Left lung (tissue), 10 donors: ENCODE measurements around the gene EFCAB14. TPM values are rescaled to one million over a fixed set of nuclear protein-coding genes. Genes with fewer than 3 reads are reported as not detected.
A peak's percentile ranks its signal among the peaks of the same experiment; 100 is the strongest.
"Not testable (repeated sequence)": the region's sequence is repeated elsewhere in the genome, so short reads cannot be mapped to it uniquely, and the experiment has no call there.

ENCODE experiments used
- ATAC-seq: fragments of 200-7000 bp; cut with Tn5 transposase; one replicate; pipeline ENCODE4 v1.9.1; 2020; ENCODE audit warnings: moderate library complexity
- DNase-seq, 4 donors: peaks; one replicate each; pipeline ENCODE4 v3.0.0-alpha.2; 2013 to 2020
- H3K27ac ChIP-seq, 2 donors: fragments of 200-600 bp; sonication (generic) in 1 of 2; one replicate each; pipeline versions ENCODE4 v1.5.0 to v1.8.0; 2020 to 2021
- H3K27me3 ChIP-seq, 2 donors: fragments of 200-600 bp; sonication (generic) in 1 of 2; one replicate each; pipeline versions ENCODE4 v1.5.0 to v1.8.0; 2020 to 2021
- H3K36me3 ChIP-seq, 2 donors: fragments of 200-600 bp; sonication (generic) in 1 of 2; one replicate each; pipeline versions ENCODE4 v1.5.0 to v1.8.0; 2020 to 2021
- H3K4me1 ChIP-seq, 2 donors: fragments of 200-600 bp; one replicate each; pipeline ENCODE4 v1.8.0; 2021
- H3K4me3 ChIP-seq, 2 donors: fragments of 200-600 bp; sonication (generic) in 1 of 2; one replicate each; pipeline versions ENCODE4 v1.5.0 to v1.8.0; 2020 to 2021; ENCODE audit warnings: mild to moderate bottlenecking in 1 of 2
- H3K9me3 ChIP-seq, 2 donors: fragments of 200-600 bp; sonication (generic) in 1 of 2; one replicate each; pipeline versions ENCODE4 v1.5.0 to v1.8.0; 2020 to 2021
- intact Hi-C, 2 donors: fragments of 100-400 bp; cut with DNase I; formaldehyde crosslinking; loops; one replicate each; pipeline versions ENCODE4 v1.11.2 to v1.14.2; 2022
- polyA plus RNA-seq, 6 donors: library from polyadenylated mRNA; unstranded; fragments of 120-200 nt; gene quantifications; one replicate each; pipeline ENCODE4 v1.2.1, GENCODE V29; 2013; ENCODE audit not compliant: insufficient read length in 6 of 6
- total RNA-seq, 2 donors: library from RNA; stranded (reverse); fragmentation: NEBNext Ultra II Directional; extraction: Animal tissue kit (Norgen Biotek cat#: 25700); gene quantifications; one replicate each; pipeline ENCODE4 v1.2.1, GENCODE V29; 2021
- TF ChIP-seq, protein P1 (sequence below), 2 donors: fragments of 200-600 bp; sonication (generic) in 1 of 2; IDR thresholded peaks; one replicate each; pipeline versions ENCODE4 v1.5.0 to v1.8.0; 2021; ENCODE audit warnings: antibody characterized with exemption in 2 of 2
- donor health status: DM: no; HTN: yes; CAD: no.
- donor health status: DM: no; HTN: no; CAD: no.

The EFCAB14 gene
- total and polyA plus RNA-seq, 8 donors = 102 to 124 (median 114) TPM

DNA sequence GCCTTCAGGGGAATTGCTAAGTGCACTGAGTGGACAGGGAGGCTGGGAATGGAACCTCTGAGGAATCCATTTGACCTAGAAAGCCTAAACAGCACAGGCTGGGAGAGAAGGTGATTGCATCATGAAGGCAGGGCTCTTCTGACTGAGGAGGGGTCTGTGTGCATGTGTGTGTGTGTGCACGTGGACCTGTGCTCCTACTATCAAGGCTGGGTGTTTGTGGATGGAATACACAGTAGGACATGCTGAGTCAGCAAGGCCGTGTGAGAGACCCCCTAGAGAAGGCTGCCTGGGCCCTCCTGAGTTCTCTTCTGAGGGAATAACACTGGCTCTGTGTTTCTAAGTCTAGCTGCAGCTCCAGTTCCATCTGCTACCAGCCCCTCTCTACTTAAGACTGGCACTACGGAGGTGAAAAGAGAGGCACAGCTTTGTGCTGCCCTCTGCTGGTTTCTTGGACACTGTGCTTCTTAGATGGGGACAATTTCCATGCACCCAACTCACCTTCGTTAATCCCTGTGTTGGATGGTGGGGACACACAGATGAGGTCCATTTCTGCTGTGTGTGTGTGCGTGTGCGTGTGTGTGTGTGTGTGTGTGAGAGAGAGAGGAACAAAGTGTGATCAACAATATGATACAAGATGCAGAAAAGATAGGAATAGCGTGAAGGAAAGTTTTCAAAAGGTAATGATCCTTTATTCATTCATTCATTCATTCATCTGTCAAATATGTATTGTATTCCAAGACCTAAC lies 6.2 kb upstream of the EFCAB14 start:
- peaks cover 0 to 31% of the 10 kb centered on the region in 2 donors for H3K27me3 ChIP-seq
- DNase-seq = peak in 3 of 4 donors; percentile 54 to 85 (median 56)
- TF ChIP-seq, protein P1, sequence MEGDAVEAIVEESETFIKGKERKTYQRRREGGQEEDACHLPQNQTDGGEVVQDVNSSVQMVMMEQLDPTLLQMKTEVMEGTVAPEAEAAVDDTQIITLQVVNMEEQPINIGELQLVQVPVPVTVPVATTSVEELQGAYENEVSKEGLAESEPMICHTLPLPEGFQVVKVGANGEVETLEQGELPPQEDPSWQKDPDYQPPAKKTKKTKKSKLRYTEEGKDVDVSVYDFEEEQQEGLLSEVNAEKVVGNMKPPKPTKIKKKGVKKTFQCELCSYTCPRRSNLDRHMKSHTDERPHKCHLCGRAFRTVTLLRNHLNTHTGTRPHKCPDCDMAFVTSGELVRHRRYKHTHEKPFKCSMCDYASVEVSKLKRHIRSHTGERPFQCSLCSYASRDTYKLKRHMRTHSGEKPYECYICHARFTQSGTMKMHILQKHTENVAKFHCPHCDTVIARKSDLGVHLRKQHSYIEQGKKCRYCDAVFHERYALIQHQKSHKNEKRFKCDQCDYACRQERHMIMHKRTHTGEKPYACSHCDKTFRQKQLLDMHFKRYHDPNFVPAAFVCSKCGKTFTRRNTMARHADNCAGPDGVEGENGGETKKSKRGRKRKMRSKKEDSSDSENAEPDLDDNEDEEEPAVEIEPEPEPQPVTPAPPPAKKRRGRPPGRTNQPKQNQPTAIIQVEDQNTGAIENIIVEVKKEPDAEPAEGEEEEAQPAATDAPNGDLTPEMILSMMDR (IDR thresholded peaks at IDR 0.05) = peak; percentile 72 to 75
- H3K27ac ChIP-seq = no peak overlapping the region
- peaks cover 0 to 9% of the 10 kb centered on the region in 2 donors for H3K4me1 ChIP-seq
- H3K4me3 ChIP-seq = no peak overlapping the region
- ATAC-seq = peak; percentile 99
- intact Hi-C loops = loop anchor here in 1 of 2 donors (10.0 kb wide), 2 partner anchors 100 to 190 kb away; a partner anchor contains a TSS
- no peaks in the 10 kb centered on the region for H3K36me3 ChIP-seq
- no peaks in the 10 kb centered on the region for H3K9me3 ChIP-seq

- ATAC-seq (no peak), DNase-seq (peak in 1 of 4 donors; percentile 28)
- H3K4me3 ChIP-seq = no peak overlapping the region
- H3K36me3 ChIP-seq = no peaks in the 10 kb centered on the region
- H3K4me1 ChIP-seq = peaks cover 6 to 17% of the 10 kb centered on the region in 2 donors
- intact Hi-C loops = loop anchor here in 1 of 2 donors (10.0 kb wide), 2 partner anchors 99 to 189 kb away; a partner anchor contains a TSS
- TF ChIP-seq, protein P1 (IDR thresholded peaks at IDR 0.05) = no peak
- peaks cover 0 to 25% of the 10 kb centered on the region in 2 donors for H3K27me3 ChIP-seq
- peak overlapping the region in 1 of 2 donors; percentile 7 for H3K27ac ChIP-seq
- no peaks in the 10 kb centered on the region for H3K9me3 ChIP-seq
Observed at GRCh38 chr1:46723901-46724300, 5.0 kb upstream of the EFCAB14 start.

DNA sequence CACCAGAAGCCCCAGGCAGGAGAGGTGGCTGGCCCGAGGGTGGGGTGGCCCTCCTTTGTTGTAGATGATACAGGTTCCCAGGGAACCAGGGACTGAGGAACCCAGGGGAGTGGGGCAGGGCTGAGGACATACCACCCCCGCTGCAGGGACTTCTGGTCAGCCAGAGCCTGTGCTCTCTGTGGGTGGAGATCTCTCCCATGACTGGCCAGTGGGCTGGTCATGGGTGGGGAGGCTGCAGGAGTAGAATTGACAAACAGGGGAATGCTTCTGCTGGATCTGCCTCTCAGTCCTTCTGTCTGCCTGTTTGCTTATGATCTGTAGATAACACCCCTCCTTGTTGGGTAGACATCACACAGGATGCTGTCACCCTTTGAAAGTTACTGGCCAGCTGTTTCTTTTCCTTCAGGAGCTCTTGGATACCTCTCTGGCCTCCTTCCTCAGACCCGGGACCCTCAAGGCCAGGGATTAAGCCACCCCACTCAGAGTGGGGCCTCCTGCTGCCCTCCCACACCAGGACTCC lies 2.8 kb upstream of the EFCAB14 start:
- Histone ChIP-seq H3K27ac (no peak overlapping the region), H3K27me3 (peaks cover 0 to 3% of the 10 kb centered on the region in 2 donors), H3K4me3 (no peak overlapping the region), H3K4me1 (peaks cover 17 to 34% of the 10 kb centered on the region in 2 donors), H3K36me3 (no peaks in the 10 kb centered on the region), H3K9me3 (no peaks in the 10 kb centered on the region)
- ATAC-seq (no peak), DNase-seq (peak in 1 of 4 donors; percentile 52)
- TF ChIP-seq, protein P1 (IDR thresholded peaks at IDR 0.05) = no peak
- intact Hi-C loops = loop anchor here in 1 of 2 donors (10.0 kb wide), 2 partner anchors 97 to 187 kb away; a partner anchor contains a TSS

- no peak overlapping the region for H3K27ac ChIP-seq
- no peak overlapping the region for H3K4me3 ChIP-seq
- H3K27me3 ChIP-seq = no peaks in the 10 kb centered on the region
- intact Hi-C loops = loop anchor here in 1 of 2 donors (10.0 kb wide), 2 partner anchors 96 to 186 kb away; a partner anchor contains a TSS
- no peaks in the 10 kb centered on the region for H3K36me3 ChIP-seq
- H3K9me3 ChIP-seq = no peaks in the 10 kb centered on the region
- no peak for ATAC-seq
- no peak for DNase-seq
- TF ChIP-seq, protein P1 (IDR thresholded peaks at IDR 0.05) = no peak
- H3K4me1 ChIP-seq = peaks cover 17 to 39% of the 10 kb centered on the region in 2 donors
Observed at GRCh38 chr1:46721204-46721603, 2.3 kb upstream of the EFCAB14 start.

GRCh38 chr1:46720319-46720718 lies 1.4 kb upstream of the EFCAB14 start:
- peaks cover 17 to 48% of the 10 kb centered on the region in 2 donors for H3K4me1 ChIP-seq
- not testable (repeated sequence) for H3K4me3 ChIP-seq, ATAC-seq, H3K36me3 ChIP-seq, DNase-seq, H3K9me3 ChIP-seq, H3K27me3 ChIP-seq, H3K27ac ChIP-seq
- intact Hi-C loops = loop anchor here in 1 of 2 donors (10.0 kb wide), 2 partner anchors 96 to 186 kb away; a partner anchor contains a TSS
